ENCODE data around the gene RPP21. TPM values are rescaled to one million over a fixed set of nuclear protein-coding genes. Genes with fewer than 3 reads are reported as not detected.

RPP21 gene
- total and polyA plus RNA-seq, 10 of the 15 experiments (the other 5 are each of a cell fraction or from before 2014, with no cell fraction given) = 14.3 to 94.6 (median 42.1) TPM

DNA sequence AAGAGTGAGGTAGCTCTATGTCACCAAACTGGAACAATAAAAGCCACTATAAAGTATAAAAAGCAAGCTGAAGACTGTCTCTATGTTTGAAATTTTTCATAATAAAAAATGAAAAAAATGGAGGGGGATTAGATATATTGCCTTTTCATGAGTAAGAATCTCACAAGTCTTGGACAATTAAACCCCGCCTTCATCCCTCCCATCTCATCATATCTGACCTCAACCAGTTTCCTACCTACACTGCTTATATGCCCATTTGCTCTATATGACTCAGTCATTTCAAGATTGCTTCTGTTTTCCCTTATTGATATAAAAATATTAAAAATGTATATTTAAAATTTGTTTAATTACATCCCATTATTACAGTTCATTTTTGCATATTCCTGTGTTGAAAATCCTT, 21.1 kb upstream of the RPP21 start:
- in situ Hi-C loops (cut with MboI) = no loop called here
- H3K27ac ChIP-seq (ENCODE audit: control insufficient read depth, insufficient read depth) = no peak overlapping the region
- H3K27me3 ChIP-seq (replicated peaks in 1 of 2; ENCODE audit: control insufficient read depth in 2 of 2, insufficient read depth in 2 of 2, low read length in 1 of 2) = no peaks in the 10 kb centered on the region
- peaks cover 78% of the 10 kb centered on the region for H3K79me2 ChIP-seq (ENCODE audit: control insufficient read depth, insufficient read depth, low read length)
- H3K4me3 ChIP-seq = no peak overlapping the region
- ATAC-seq (no peak), FAIRE-seq (no peak), DNase-seq (ENCODE audit: low read depth, low spot score) (no peak)
- H3K9me3 ChIP-seq (replicated peaks; ENCODE audit: control insufficient read depth, insufficient read depth, low read length) = no peaks in the 10 kb centered on the region; the same call in 2 of the 3 replicates
- ChIA-PET CTCF (interaction anchor here (0.6 to 1.5 kb wide), 5 partner anchors 19 to 106 kb away, joined by 3 read pairs; no protein-coding TSS in a partner anchor), RAD21 (ENCODE audit: unreplicated experiment) (interaction anchor here (1.3 kb wide), 1 partner anchor 105 kb away, joined by 4 read pairs; no protein-coding TSS in a partner anchor), POLR2A (interaction anchor here (4.0 kb wide), 1 partner anchor 10 kb away, joined by 14 read pairs; no protein-coding TSS in a partner anchor), SMC1A (ENCODE audit: uncharacterized antibody, unreplicated experiment) (interaction anchor here (0.6 to 2.1 kb wide), 6 partner anchors 9 to 84 kb away, joined by 3 to 5 read pairs (median 4); no protein-coding TSS in a partner anchor)
- BruUV-seq (replicated peaks) = no TSS peak
- H3K9ac ChIP-seq (ENCODE audit: control insufficient read depth, insufficient read depth, low read length) = no peak overlapping the region
- intact Hi-C loops (cut with micrococcal nuclease; ENCODE audit: unreplicated experiment) = loop anchor here (10.0 kb wide), 1 partner anchor 231 kb away; the partner anchor contains the start of genes GNL1 and PRR3
- no peak overlapping the region for H2AFZ ChIP-seq (ENCODE audit: control insufficient read depth, low read depth, low read length)
- H3K4me1 ChIP-seq (ENCODE audit: control insufficient read depth, insufficient read depth, low read length) = peaks cover 10% of the 10 kb centered on the region
- 95% methylated on average over 1 of the region's 1 CpG for WGBS (ENCODE audit: insufficient coverage, insufficient replicate concordance, low lambda C conversion rate, missing lambda C conversion rate)
- H3K36me3 ChIP-seq (ENCODE audit: control insufficient read depth in 2 of 2, insufficient read depth in 2 of 2, low read length in 1 of 2) = peaks cover 0 to 4% of the 10 kb centered on the region in 2 experiments; a peak in 1 of 4 replicates
- no peaks in the 10 kb centered on the region; the same call in 1 of the 2 replicates for H4K20me1 ChIP-seq (ENCODE audit: control insufficient read depth, insufficient read depth)
- TF ChIP-seq CEBPB (IDR thresholded peaks at IDR 0.05; ENCODE audit: borderline replicate concordance in 1 of 2, low read depth in 2 of 2, low read length in 2 of 2) = no peak
- TF ChIP-seq, protein P1, sequence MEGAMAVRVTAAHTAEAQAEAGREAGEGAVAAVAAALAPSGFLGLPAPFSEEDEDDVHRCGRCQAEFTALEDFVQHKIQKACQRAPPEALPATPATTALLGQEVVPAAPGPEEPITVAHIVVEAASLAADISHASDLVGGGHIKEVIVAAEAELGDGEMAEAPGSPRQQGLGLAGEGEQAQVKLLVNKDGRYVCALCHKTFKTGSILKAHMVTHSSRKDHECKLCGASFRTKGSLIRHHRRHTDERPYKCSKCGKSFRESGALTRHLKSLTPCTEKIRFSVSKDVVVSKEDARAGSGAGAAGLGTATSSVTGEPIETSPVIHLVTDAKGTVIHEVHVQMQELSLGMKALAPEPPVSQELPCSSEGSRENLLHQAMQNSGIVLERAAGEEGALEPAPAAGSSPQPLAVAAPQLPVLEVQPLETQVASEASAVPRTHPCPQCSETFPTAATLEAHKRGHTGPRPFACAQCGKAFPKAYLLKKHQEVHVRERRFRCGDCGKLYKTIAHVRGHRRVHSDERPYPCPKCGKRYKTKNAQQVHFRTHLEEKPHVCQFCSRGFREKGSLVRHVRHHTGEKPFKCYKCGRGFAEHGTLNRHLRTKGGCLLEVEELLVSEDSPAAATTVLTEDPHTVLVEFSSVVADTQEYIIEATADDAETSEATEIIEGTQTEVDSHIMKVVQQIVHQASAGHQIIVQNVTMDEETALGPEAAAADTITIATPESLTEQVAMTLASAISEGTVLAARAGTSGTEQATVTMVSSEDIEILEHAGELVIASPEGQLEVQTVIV (IDR thresholded peaks at IDR 0.05; ENCODE audit: borderline replicate concordance, partially characterized antibody) = no peak
- TF ChIP-seq BMI1 (IDR thresholded peaks at IDR 0.05; ENCODE audit: borderline replicate concordance) = no peak
- TF ChIP-seq, protein P2, sequence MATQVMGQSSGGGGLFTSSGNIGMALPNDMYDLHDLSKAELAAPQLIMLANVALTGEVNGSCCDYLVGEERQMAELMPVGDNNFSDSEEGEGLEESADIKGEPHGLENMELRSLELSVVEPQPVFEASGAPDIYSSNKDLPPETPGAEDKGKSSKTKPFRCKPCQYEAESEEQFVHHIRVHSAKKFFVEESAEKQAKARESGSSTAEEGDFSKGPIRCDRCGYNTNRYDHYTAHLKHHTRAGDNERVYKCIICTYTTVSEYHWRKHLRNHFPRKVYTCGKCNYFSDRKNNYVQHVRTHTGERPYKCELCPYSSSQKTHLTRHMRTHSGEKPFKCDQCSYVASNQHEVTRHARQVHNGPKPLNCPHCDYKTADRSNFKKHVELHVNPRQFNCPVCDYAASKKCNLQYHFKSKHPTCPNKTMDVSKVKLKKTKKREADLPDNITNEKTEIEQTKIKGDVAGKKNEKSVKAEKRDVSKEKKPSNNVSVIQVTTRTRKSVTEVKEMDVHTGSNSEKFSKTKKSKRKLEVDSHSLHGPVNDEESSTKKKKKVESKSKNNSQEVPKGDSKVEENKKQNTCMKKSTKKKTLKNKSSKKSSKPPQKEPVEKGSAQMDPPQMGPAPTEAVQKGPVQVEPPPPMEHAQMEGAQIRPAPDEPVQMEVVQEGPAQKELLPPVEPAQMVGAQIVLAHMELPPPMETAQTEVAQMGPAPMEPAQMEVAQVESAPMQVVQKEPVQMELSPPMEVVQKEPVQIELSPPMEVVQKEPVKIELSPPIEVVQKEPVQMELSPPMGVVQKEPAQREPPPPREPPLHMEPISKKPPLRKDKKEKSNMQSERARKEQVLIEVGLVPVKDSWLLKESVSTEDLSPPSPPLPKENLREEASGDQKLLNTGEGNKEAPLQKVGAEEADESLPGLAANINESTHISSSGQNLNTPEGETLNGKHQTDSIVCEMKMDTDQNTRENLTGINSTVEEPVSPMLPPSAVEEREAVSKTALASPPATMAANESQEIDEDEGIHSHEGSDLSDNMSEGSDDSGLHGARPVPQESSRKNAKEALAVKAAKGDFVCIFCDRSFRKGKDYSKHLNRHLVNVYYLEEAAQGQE (IDR thresholded peaks at IDR 0.05; ENCODE audit: low read depth, low read length) = no peak
- no peak for TF ChIP-seq GATAD2B (conservative IDR thresholded peaks at IDR 0.05; ENCODE audit: low read depth)
- TF ChIP-seq BACH1 (IDR thresholded peaks at IDR 0.05; ENCODE audit: borderline replicate concordance) = no peak
- H3K4me2 ChIP-seq (ENCODE audit: control insufficient read depth, insufficient read depth) = peak overlapping the region; percentile 47
